Activated naive CD8-positive, alpha-beta T cell treated with anti-CD3 and anti-CD28 coated beads for 36 hours (primary cell): ENCODE results near the gene SLC35D1. TPM values are rescaled to one million over a fixed set of nuclear protein-coding genes. Genes with fewer than 3 reads are reported as not detected.
"Not testable (repeated sequence)": the region's sequence is repeated elsewhere in the genome, so short reads cannot be mapped to it uniquely, and the experiment has no call there.

Experiments
- DNase-seq: peaks from one replicate; pipeline ENCODE4 v3.0.0; 2021
- H3K27ac Mint-ChIP-seq: one replicate; pipeline ENCODE4 v1.8.0; 2022; ENCODE audit warnings: mild to moderate bottlenecking, moderate library complexity, mixed read lengths
- H3K27me3 Mint-ChIP-seq: one replicate; pipeline ENCODE4 v1.8.0; 2022; ENCODE audit warnings: mild to moderate bottlenecking, mixed read lengths
- H3K36me3 Mint-ChIP-seq: one replicate; pipeline ENCODE4 v1.8.0; 2021; ENCODE audit warnings: mild to moderate bottlenecking, mixed read lengths
- H3K4me1 Mint-ChIP-seq: one replicate; pipeline ENCODE4 v1.8.0; 2021; ENCODE audit warnings: mixed read lengths
- H3K4me3 Mint-ChIP-seq: one replicate; pipeline ENCODE4 v1.8.0; 2022; ENCODE audit warnings: mild to moderate bottlenecking, moderate library complexity, mixed read lengths
- H3K9me3 Mint-ChIP-seq: one replicate; pipeline ENCODE4 v1.8.0; 2022; ENCODE audit warnings: mixed read lengths
- total RNA-seq, 2 experiments: library from RNA; stranded (reverse); gene quantifications; one replicate each; pipeline ENCODE4 v1.2.3, GENCODE V29; 2021

The SLC35D1 gene
- total RNA-seq, 2 experiments from 2014 or later: 12.1 to 12.6 TPM

DNA sequence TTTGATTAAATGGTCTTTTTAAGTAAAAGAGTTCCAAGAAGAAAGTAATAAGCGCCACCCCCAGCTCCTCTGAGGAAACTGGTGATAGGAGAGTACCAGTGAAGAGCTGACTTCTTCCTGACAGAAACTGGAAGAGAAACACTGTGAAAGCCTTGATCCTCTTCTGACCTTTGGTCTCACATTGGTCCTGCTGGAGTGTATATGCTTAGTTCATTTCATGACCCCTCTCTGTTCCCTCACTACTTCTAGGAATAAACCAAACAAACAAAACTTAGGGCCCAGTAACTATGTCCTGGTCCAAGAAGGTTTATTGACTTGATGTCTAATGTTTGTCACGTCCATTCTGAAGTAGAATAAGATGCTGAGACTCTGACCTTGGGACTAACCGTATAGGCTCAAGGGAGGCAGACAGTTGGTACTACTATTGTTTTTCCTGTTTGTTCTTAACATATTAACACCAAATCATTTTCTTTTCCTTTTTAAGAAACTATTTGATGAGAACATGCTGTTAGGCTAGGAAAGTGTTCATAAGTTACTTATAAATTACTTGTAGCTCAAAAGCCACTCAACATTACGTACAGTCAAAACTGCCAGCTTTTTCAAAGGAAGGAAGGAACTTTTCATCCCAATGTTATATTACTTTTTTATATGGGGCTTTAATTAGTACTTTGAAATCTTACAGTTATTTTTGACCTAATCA lies 71.2 kb downstream of the SLC35D1 start:
- no peaks in the 10 kb centered on the region for H3K27me3 Mint-ChIP-seq
- peaks cover 35% of the 10 kb centered on the region for H3K4me1 Mint-ChIP-seq
- DNase-seq: no peak
- H3K9me3 Mint-ChIP-seq: no peaks in the 10 kb centered on the region
- H3K4me3 Mint-ChIP-seq: no peak overlapping the region
- H3K36me3 Mint-ChIP-seq: peaks cover 48% of the 10 kb centered on the region
- H3K27ac Mint-ChIP-seq: peak overlapping the region; percentile 86

DNA sequence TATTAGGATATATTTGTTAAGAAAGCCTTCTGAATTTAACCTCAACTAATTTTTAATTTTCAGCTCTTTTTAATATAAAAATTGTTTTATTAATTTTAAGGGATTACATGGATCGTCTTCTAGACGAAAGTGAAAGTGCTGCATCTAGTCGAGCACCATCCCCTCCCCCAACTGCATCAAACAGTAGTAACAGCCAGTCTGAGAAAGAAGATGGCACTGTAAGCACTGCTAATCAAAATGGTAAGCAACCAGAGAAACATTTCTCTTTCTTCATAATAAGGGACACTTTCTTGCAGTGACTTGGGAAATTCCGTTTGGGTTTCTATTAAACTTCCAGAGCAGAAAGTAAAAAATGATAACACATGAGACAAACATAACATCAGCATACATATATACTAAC lies 72.3 kb downstream of the SLC35D1 start:
- Mint-ChIP-seq H3K27me3 (no peaks in the 10 kb centered on the region), H3K4me3 (peak overlapping the region; percentile 48), H3K9me3 (no peaks in the 10 kb centered on the region), H3K36me3 (peaks cover 47% of the 10 kb centered on the region), H3K27ac (peak overlapping the region; percentile 86), H3K4me1 (peaks cover 35% of the 10 kb centered on the region)
- peak; percentile 24 for DNase-seq

DNA sequence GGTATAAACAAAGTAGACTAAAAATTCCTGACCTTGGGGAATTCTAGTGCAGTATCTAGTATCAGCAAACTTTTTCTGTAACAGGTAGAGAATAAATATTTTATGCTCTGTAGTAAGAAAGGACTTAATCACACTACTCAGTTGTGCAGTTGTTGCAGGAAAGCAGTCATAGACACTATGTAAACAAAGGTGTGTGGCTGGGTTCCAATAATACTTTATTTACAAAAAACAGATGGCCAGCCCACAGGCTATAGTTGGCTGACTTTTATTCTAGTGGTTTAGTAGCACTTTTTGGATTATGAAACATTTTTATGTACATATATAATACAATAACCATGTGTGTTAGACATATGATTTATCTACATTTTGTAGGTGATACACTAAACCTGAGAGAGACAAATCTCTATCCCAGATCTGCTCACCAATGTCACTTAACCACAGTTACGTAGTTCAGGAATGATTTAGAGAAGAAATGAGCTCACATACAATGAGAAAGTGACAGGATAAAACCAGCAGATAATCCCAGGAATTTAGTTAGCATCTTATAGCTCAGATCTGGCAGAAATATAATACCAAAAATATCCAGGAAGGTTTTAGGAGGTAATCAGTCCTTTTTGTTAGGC lies 73.1 kb downstream of the SLC35D1 start:
- Mint-ChIP-seq H3K9me3 (no peaks in the 10 kb centered on the region), H3K36me3 (peaks cover 44% of the 10 kb centered on the region), H3K4me1 (peaks cover 35% of the 10 kb centered on the region), H3K27me3 (no peaks in the 10 kb centered on the region), H3K27ac (peak overlapping the region; percentile 81), H3K4me3 (peak overlapping the region; percentile 60)
- no peak for DNase-seq

- not testable (repeated sequence) for DNase-seq, H3K27me3 Mint-ChIP-seq, H3K27ac Mint-ChIP-seq, H3K4me3 Mint-ChIP-seq, H3K9me3 Mint-ChIP-seq
- Mint-ChIP-seq H3K36me3 (peaks cover 39% of the 10 kb centered on the region), H3K4me1 (peaks cover 31% of the 10 kb centered on the region)
These were observed 74.3 kb downstream of the SLC35D1 start for GRCh38 chr1:66979621-66980020.

- Mint-ChIP-seq H3K4me3 (no peak overlapping the region), H3K4me1 (peaks cover 24% of the 10 kb centered on the region), H3K9me3 (no peaks in the 10 kb centered on the region), H3K36me3 (peaks cover 32% of the 10 kb centered on the region), H3K27me3 (no peaks in the 10 kb centered on the region), H3K27ac (no peak overlapping the region)
- no peak for DNase-seq
These were observed 75.7 kb downstream of the SLC35D1 start for GRCh38 chr1:66978201-66978600.

- Mint-ChIP-seq H3K4me3 (no peak overlapping the region), H3K36me3 (peaks cover 46% of the 10 kb centered on the region), H3K9me3 (peaks cover 12% of the 10 kb centered on the region), H3K27me3 (no peaks in the 10 kb centered on the region), H3K27ac (no peak overlapping the region), H3K4me1 (peaks cover 24% of the 10 kb centered on the region)
- no peak for DNase-seq
These were observed 85.4 kb downstream of the SLC35D1 start for GRCh38 chr1:66968574-66968973.

DNA sequence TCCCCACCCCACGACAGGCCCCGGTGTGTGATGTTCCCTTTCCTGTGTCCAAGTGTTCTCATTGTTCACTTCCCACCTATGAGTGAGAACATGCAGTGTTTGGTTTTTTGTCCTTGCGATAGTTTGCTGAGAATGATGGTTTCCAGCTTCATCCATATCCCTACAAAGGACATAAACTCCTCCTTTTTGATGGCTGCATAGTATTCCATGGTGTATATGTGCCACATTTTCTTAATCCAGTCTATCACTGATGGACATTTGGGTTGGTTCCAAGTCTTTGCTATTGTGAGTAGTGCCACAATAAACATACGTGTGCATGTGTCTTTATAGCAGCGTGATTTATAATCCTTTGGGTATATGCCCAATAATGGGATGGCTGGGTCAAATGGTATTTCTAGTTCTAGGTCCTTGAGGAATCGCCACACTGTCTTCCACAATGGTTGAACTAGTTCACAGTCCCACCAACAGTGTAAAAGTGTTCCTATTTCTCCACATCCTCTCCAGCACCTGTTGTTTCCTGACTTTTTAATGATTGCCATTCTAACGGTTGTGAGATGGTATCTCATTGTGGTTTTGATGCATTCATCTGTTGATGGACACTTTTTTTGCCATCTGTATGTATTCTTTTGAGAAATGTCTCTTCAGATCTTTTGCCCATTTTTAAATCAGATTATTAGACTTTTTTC lies 87.6 kb downstream of the SLC35D1 start:
- DNase-seq, H3K4me3 Mint-ChIP-seq, H3K27ac Mint-ChIP-seq, H3K27me3 Mint-ChIP-seq: not testable (repeated sequence)
- Mint-ChIP-seq H3K9me3 (peaks cover 12% of the 10 kb centered on the region), H3K36me3 (peaks cover 55% of the 10 kb centered on the region), H3K4me1 (peaks cover 28% of the 10 kb centered on the region)

DNA sequence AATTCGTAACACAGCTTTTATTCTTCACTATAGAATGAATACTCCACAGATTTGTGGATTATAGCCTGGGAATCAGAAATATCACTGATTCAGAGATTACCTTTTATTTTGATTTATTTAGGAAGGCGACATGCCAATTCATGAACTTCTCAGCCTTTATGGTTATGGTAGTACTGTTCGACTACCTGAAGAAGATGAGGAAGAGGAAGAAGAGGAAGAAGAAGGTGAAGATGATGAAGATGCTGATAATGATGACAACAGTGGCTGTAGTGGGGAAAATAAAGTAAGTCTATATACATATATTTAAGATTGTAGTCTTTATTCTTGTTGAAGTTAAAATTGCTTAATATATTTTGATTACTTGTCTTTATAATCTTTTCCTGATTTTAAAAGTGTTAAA lies 96.0 kb downstream of the SLC35D1 start:
- peaks cover 35% of the 10 kb centered on the region for H3K4me1 Mint-ChIP-seq
- H3K4me3 Mint-ChIP-seq: no peak overlapping the region
- H3K27me3 Mint-ChIP-seq: no peaks in the 10 kb centered on the region
- peaks cover 46% of the 10 kb centered on the region for H3K36me3 Mint-ChIP-seq
- H3K27ac Mint-ChIP-seq: peak overlapping the region; percentile 36
- no peaks in the 10 kb centered on the region for H3K9me3 Mint-ChIP-seq
- DNase-seq: no peak

GRCh38 chr1:66954208-66954607 lies 99.7 kb downstream of the SLC35D1 start:
- H3K9me3 Mint-ChIP-seq: no peaks in the 10 kb centered on the region
- H3K4me1 Mint-ChIP-seq: peaks cover 26% of the 10 kb centered on the region
- no peak for DNase-seq
- H3K4me3 Mint-ChIP-seq: no peak overlapping the region
- H3K36me3 Mint-ChIP-seq: peaks cover 39% of the 10 kb centered on the region
- no peaks in the 10 kb centered on the region for H3K27me3 Mint-ChIP-seq
- H3K27ac Mint-ChIP-seq: peak overlapping the region; percentile 54

DNA sequence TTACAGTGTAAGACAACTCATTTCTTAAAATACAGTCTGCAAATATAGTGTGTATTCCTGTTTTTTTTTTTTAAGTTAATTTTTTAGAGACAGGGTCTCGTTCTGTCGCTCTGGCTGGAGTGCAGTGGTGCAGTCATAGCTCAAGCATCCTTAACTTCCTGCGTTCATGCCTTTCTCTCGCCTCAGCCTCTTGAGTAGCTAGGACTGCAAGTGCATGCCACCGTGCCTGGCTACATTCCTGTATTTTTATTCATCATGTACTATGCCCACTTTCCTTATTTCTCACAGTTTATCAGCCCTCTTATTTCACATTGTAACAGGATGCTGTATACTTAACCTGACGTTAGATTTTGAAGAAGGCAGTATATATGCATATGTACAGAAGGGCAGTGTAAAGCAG lies 102.4 kb downstream of the SLC35D1 start:
- Mint-ChIP-seq H3K27me3 (no peaks in the 10 kb centered on the region), H3K4me3 (no peak overlapping the region), H3K4me1 (peaks cover 32% of the 10 kb centered on the region), H3K27ac (no peak overlapping the region), H3K9me3 (no peaks in the 10 kb centered on the region), H3K36me3 (peaks cover 51% of the 10 kb centered on the region)
- DNase-seq: no peak

Other genes starting within 250 kb of the SLC35D1 start
- gene DNAI4, start 129.3 kb downstream of the SLC35D1 start, total RNA-seq: 1 to 10 TPM; 1.2 to 1.4 TPM
- gene MIER1, start 129.2 kb downstream of the SLC35D1 start, total RNA-seq: 10 to 100 TPM; 52.8 to 52.9 TPM
- gene C1orf141, start 80.8 kb upstream of the SLC35D1 start, total RNA-seq: not detected
- under 1 TPM in 1 of 2 experiments, not detected in 1; 0.08 TPM for gene IL23R, start 112.3 kb upstream of the SLC35D1 start, total RNA-seq